Adrenal gland (tissue), 5 donors: ENCODE results near the gene FBXL16.

ENCODE experiments used
- CTCF ChIP-seq, 6 experiments: fragments of 450-650 bp in 4 of 6; fragments of 200-600 bp in 2 of 6; sonication (generic) in 1 of 6; IDR thresholded peaks; 1 replicate in 5 of 6; 2 replicates in 1 of 6; pipeline versions ENCODE4 v1.5.1 to v1.8.0; 2016 to 2021; ENCODE audit warnings: antibody characterized with exemption in 6 of 6, mild to moderate bottlenecking in 2 of 6, moderate library complexity in 1 of 6
- POLR2A ChIP-seq, 2 donors: fragments of 450-650 bp; IDR thresholded peaks; one replicate each; pipeline ENCODE4 v1.6.1; 2017; ENCODE audit warnings: antibody characterized with exemption in 2 of 2, mild to moderate bottlenecking in 2 of 2, moderate library complexity in 1 of 2
- donor health status: DM: no; HTN: no; CAD: no.

- TF ChIP-seq POLR2A (IDR thresholded peaks at IDR 0.05) (no peak), CTCF (IDR thresholded peaks at IDR 0.05) (no peak)
These were observed 39.0 kb downstream of the FBXL16 start for GRCh38 chr16:666572-666971.
